K562 (cell line): Measurements from ENCODE around the gene SNCG. TPM values are rescaled to one million over a fixed set of nuclear protein-coding genes. Genes with fewer than 3 reads are reported as not detected.

Experiments
- CEBPB ChIP-seq: fragments of 450-650 bp; IDR thresholded peaks from 2 replicates; pipeline ENCODE4 v1.6.1; 2016; ENCODE audit warnings: missing genetic modification characterization, missing compliant biosample characterization
- COPS2 ChIP-seq: fragments of 450-650 bp; conservative IDR thresholded peaks from 2 replicates; pipeline ENCODE4 v1.6.1; 2016; ENCODE audit warnings: mild to moderate bottlenecking, moderate library complexity
- DPF2 ChIP-seq: fragments of 450-650 bp; IDR thresholded peaks from 2 replicates; pipeline ENCODE4 v1.6.1; 2016
- ELF1 ChIP-seq: fragments of 200-800 bp; sonication (Bioruptor generic); IDR thresholded peaks from 2 replicates; pipeline ENCODE4 v1.6.1; 2016; ENCODE audit warnings: missing genetic modification characterization, missing compliant biosample characterization
- KDM2B ChIP-seq: fragments of 250-450 bp; sonication (Bioruptor Pico); IDR thresholded peaks from 2 replicates; pipeline ENCODE4 v1.8.0; 2021; ENCODE audit warnings: mild to moderate bottlenecking, moderate library complexity
- MEIS2 ChIP-seq: fragments of 450-650 bp; IDR thresholded peaks from 2 replicates; pipeline ENCODE4 v1.6.1; 2014; ENCODE audit warnings: mild to moderate bottlenecking; ENCODE audit not compliant: partially characterized antibody
- NFIC ChIP-seq: fragments of 450-650 bp; IDR thresholded peaks from 2 replicates; pipeline ENCODE4 v1.6.1; 2017; ENCODE audit warnings: mild to moderate bottlenecking, inconsistent platforms
- NFRKB ChIP-seq: fragments of 450-650 bp; IDR thresholded peaks from 2 replicates; pipeline ENCODE4 v1.6.1; 2016; ENCODE audit warnings: low read depth
- polyA plus RNA-seq, 8 experiments: library from polyadenylated mRNA; depleted of rRNA in 4 of 8; stranded (reverse) in 5 of 8; unstranded in 3 of 8; fragments of >200 nt; fragmentation: Nextera tagmentation in 2 of 8; fragmentation: Illumina TruSeq in 1 of 8; extraction: Ambion mirVana in 2 of 8; extraction: Trizol in 1 of 8; gene quantifications; 2 replicates each; pipeline versions ENCODE4 v1.2.1 to v1.2.3, GENCODE V29; 2011 to 2014; ENCODE audit warnings: inconsistent platforms in 1 of 8, missing spikeins in 1 of 8
- total RNA-seq, 7 experiments: library from RNA; depleted of rRNA in 6 of 7; stranded (reverse); fragments of >200 nt in 6 of 7; fragmentation: Illumina TruSeq in 2 of 7; extraction: Trizol in 2 of 7; gene quantifications; 2 replicates each; pipeline versions ENCODE4 v1.2.1 to v1.2.3, GENCODE V29; 2011 to 2021; ENCODE audit warnings: low replicate concordance in 1 of 7
- TF ChIP-seq, protein P1 (sequence below), 2 experiments: fragments of 450-650 bp in 1 of 2; sonication (generic) in 1 of 2; formaldehyde crosslinking in 1 of 2; IDR thresholded peaks; 2 replicates each; pipeline versions ENCODE4 v1.7.1 to v1.9.0; 2016 to 2022; ENCODE audit warnings: inconsistent platforms in 1 of 2, mild to moderate bottlenecking in 1 of 2, missing genetic modification reagents in 1 of 2
- TF ChIP-seq, protein P2 (sequence below), 2 experiments: fragments of 450-650 bp; formaldehyde crosslinking in 1 of 2; IDR thresholded peaks; 2 replicates each; pipeline versions ENCODE4 v1.4.0 to v1.6.1; 2014 to 2020; ENCODE audit warnings: mild to moderate bottlenecking in 2 of 2, borderline replicate concordance in 1 of 2, low read depth in 1 of 2

SNCG gene
- total and polyA plus RNA-seq, 9 of the 15 experiments (the other 6 are each of a cell fraction or from before 2014, with no cell fraction given), result 9.8 to 146 (median 93.6) TPM

- no peak for TF ChIP-seq ELF1 (tag)
- no peak for TF ChIP-seq KDM2B (CRISPR knock-in tag)
- no peak for TF ChIP-seq CEBPB
- TF ChIP-seq, protein P1, sequence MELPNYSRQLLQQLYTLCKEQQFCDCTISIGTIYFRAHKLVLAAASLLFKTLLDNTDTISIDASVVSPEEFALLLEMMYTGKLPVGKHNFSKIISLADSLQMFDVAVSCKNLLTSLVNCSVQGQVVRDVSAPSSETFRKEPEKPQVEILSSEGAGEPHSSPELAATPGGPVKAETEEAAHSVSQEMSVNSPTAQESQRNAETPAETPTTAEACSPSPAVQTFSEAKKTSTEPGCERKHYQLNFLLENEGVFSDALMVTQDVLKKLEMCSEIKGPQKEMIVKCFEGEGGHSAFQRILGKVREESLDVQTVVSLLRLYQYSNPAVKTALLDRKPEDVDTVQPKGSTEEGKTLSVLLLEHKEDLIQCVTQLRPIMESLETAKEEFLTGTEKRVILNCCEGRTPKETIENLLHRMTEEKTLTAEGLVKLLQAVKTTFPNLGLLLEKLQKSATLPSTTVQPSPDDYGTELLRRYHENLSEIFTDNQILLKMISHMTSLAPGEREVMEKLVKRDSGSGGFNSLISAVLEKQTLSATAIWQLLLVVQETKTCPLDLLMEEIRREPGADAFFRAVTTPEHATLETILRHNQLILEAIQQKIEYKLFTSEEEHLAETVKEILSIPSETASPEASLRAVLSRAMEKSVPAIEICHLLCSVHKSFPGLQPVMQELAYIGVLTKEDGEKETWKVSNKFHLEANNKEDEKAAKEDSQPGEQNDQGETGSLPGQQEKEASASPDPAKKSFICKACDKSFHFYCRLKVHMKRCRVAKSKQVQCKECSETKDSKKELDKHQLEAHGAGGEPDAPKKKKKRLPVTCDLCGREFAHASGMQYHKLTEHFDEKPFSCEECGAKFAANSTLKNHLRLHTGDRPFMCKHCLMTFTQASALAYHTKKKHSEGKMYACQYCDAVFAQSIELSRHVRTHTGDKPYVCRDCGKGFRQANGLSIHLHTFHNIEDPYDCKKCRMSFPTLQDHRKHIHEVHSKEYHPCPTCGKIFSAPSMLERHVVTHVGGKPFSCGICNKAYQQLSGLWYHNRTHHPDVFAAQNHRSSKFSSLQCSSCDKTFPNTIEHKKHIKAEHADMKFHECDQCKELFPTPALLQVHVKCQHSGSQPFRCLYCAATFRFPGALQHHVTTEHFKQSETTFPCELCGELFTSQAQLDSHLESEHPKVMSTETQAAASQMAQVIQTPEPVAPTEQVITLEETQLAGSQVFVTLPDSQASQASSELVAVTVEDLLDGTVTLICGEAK (IDR thresholded peaks at IDR 0.05), result peak; percentile 20; the same call in 1 of the 2 replicates
- TF ChIP-seq, protein P1 (CRISPR knock-in tag; IDR thresholded peaks at IDR 0.05), result no peak
- TF ChIP-seq COPS2, result no peak
- TF ChIP-seq MEIS2, result peak; percentile 76
- TF ChIP-seq, protein P2, sequence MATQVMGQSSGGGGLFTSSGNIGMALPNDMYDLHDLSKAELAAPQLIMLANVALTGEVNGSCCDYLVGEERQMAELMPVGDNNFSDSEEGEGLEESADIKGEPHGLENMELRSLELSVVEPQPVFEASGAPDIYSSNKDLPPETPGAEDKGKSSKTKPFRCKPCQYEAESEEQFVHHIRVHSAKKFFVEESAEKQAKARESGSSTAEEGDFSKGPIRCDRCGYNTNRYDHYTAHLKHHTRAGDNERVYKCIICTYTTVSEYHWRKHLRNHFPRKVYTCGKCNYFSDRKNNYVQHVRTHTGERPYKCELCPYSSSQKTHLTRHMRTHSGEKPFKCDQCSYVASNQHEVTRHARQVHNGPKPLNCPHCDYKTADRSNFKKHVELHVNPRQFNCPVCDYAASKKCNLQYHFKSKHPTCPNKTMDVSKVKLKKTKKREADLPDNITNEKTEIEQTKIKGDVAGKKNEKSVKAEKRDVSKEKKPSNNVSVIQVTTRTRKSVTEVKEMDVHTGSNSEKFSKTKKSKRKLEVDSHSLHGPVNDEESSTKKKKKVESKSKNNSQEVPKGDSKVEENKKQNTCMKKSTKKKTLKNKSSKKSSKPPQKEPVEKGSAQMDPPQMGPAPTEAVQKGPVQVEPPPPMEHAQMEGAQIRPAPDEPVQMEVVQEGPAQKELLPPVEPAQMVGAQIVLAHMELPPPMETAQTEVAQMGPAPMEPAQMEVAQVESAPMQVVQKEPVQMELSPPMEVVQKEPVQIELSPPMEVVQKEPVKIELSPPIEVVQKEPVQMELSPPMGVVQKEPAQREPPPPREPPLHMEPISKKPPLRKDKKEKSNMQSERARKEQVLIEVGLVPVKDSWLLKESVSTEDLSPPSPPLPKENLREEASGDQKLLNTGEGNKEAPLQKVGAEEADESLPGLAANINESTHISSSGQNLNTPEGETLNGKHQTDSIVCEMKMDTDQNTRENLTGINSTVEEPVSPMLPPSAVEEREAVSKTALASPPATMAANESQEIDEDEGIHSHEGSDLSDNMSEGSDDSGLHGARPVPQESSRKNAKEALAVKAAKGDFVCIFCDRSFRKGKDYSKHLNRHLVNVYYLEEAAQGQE (IDR thresholded peaks at IDR 0.05; ENCODE audit: borderline replicate concordance), result peak; percentile 54
- TF ChIP-seq, protein P2 (CRISPR knock-in tag; IDR thresholded peaks at IDR 0.05; ENCODE audit: low read depth), result no peak
- peak; percentile 12; the same call in 1 of the 2 replicates for TF ChIP-seq NFRKB
- TF ChIP-seq NFIC, result peak; percentile 87
- no peak for TF ChIP-seq DPF2
Observed at GRCh38 chr10:86958116-86958900, at the start of gene SNCG (continued).
